ENCODE data around the gene SLC2A6. TPM values are rescaled to one million over a fixed set of nuclear protein-coding genes. Genes with fewer than 3 reads are reported as not detected.

Gene SLC2A6
- total and polyA plus RNA-seq, 4 donors = 5.7 to 26.3 (median 20.3) TPM

GRCh38 chr9:133516256-133516960 is 37.5 kb upstream of the SLC2A6 start:
- 79% methylated on average over 8 of the region's 11 CpGs for WGBS (ENCODE audit: insufficient coverage)
- Histone ChIP-seq H3K9me3 (ENCODE audit: control insufficient read depth, insufficient read depth, low read length) (no peaks in the 10 kb centered on the region), H3K4me3 (ENCODE audit: low read depth, low read length) (no peak overlapping the region), H3K36me3 (ENCODE audit: control insufficient read depth, insufficient read depth, low read length) (no peaks in the 10 kb centered on the region), H3K27me3 (ENCODE audit: control insufficient read depth, insufficient read depth, low read length) (no peaks in the 10 kb centered on the region), H3K27ac (ENCODE audit: low read depth, low read length) (no peak overlapping the region), H3K4me1 (ENCODE audit: control insufficient read depth, insufficient read depth, low read length) (peaks cover 30% of the 10 kb centered on the region)
- DNase-seq (ENCODE audit: low read depth in 4 of 6, low spot score in 6 of 6) = no peak

- no peak for DNase-seq (ENCODE audit: low read depth in 4 of 6, low spot score in 6 of 6)
- no peak overlapping the region for H3K4me3 ChIP-seq (ENCODE audit: low read depth, low read length)
- no peaks in the 10 kb centered on the region for H3K9me3 ChIP-seq (ENCODE audit: control insufficient read depth, insufficient read depth, low read length)
- H3K27me3 ChIP-seq (ENCODE audit: control insufficient read depth, insufficient read depth, low read length) = no peaks in the 10 kb centered on the region
- 83% methylated on average over 17 of the region's 17 CpGs for WGBS (ENCODE audit: insufficient coverage)
- no peak overlapping the region for H3K27ac ChIP-seq (ENCODE audit: low read depth, low read length)
- H3K4me1 ChIP-seq (ENCODE audit: control insufficient read depth, insufficient read depth, low read length) = peaks cover 37% of the 10 kb centered on the region
- no peaks in the 10 kb centered on the region for H3K36me3 ChIP-seq (ENCODE audit: control insufficient read depth, insufficient read depth, low read length)
Measured at GRCh38 chr9:133515615-133516255, 36.8 kb upstream of the SLC2A6 start.

- WGBS (ENCODE audit: insufficient coverage) = 91% methylated on average over 10 of the region's 10 CpGs
- no peaks in the 10 kb centered on the region for H3K36me3 ChIP-seq (ENCODE audit: control insufficient read depth, insufficient read depth, low read length)
- H3K4me1 ChIP-seq (ENCODE audit: control insufficient read depth, insufficient read depth, low read length) = peaks cover 42% of the 10 kb centered on the region
- no peak overlapping the region for H3K4me3 ChIP-seq (ENCODE audit: low read depth, low read length)
- H3K27me3 ChIP-seq (ENCODE audit: control insufficient read depth, insufficient read depth, low read length) = no peaks in the 10 kb centered on the region
- H3K27ac ChIP-seq (ENCODE audit: low read depth, low read length) = no peak overlapping the region
- DNase-seq (ENCODE audit: low read depth in 4 of 6, low spot score in 6 of 6) = no peak
- no peaks in the 10 kb centered on the region for H3K9me3 ChIP-seq (ENCODE audit: control insufficient read depth, insufficient read depth, low read length)
Measured at GRCh38 chr9:133515240-133515610, 36.3 kb upstream of the SLC2A6 start.

GRCh38 chr9:133514460-133515239 is 35.8 kb upstream of the SLC2A6 start:
- peak in 2 of 6 donors; percentile 72 to 88 for DNase-seq (ENCODE audit: low read depth in 4 of 6, low spot score in 6 of 6)
- Histone ChIP-seq H3K4me3 (ENCODE audit: low read depth, low read length) (no peak overlapping the region), H3K27ac (ENCODE audit: low read depth, low read length) (no peak overlapping the region), H3K4me1 (ENCODE audit: control insufficient read depth, insufficient read depth, low read length) (peaks cover 48% of the 10 kb centered on the region), H3K27me3 (ENCODE audit: control insufficient read depth, insufficient read depth, low read length) (no peaks in the 10 kb centered on the region), H3K9me3 (ENCODE audit: control insufficient read depth, insufficient read depth, low read length) (no peaks in the 10 kb centered on the region), H3K36me3 (ENCODE audit: control insufficient read depth, insufficient read depth, low read length) (no peaks in the 10 kb centered on the region)
- WGBS (ENCODE audit: insufficient coverage) = 40% methylated on average over 14 of the region's 14 CpGs

GRCh38 chr9:133513214-133514100 is 34.6 kb upstream of the SLC2A6 start:
- Histone ChIP-seq H3K9me3 (ENCODE audit: control insufficient read depth, insufficient read depth, low read length) (no peaks in the 10 kb centered on the region), H3K4me3 (ENCODE audit: low read depth, low read length) (no peak overlapping the region), H3K27ac (ENCODE audit: low read depth, low read length) (no peak overlapping the region), H3K27me3 (ENCODE audit: control insufficient read depth, insufficient read depth, low read length) (no peaks in the 10 kb centered on the region), H3K36me3 (ENCODE audit: control insufficient read depth, insufficient read depth, low read length) (no peaks in the 10 kb centered on the region), H3K4me1 (ENCODE audit: control insufficient read depth, insufficient read depth, low read length) (peaks cover 57% of the 10 kb centered on the region)
- WGBS (ENCODE audit: insufficient coverage) = 52% methylated on average over 18 of the region's 28 CpGs
- DNase-seq (ENCODE audit: low read depth in 4 of 6, low spot score in 6 of 6) = peak in 2 of 6 donors; percentile 56 to 82

- WGBS (ENCODE audit: insufficient coverage) = 83% methylated on average over 19 of the region's 19 CpGs
- no peak overlapping the region for H3K4me3 ChIP-seq (ENCODE audit: low read depth, low read length)
- H3K9me3 ChIP-seq (ENCODE audit: control insufficient read depth, insufficient read depth, low read length) = no peaks in the 10 kb centered on the region
- peaks cover 57% of the 10 kb centered on the region for H3K4me1 ChIP-seq (ENCODE audit: control insufficient read depth, insufficient read depth, low read length)
- no peaks in the 10 kb centered on the region for H3K27me3 ChIP-seq (ENCODE audit: control insufficient read depth, insufficient read depth, low read length)
- H3K36me3 ChIP-seq (ENCODE audit: control insufficient read depth, insufficient read depth, low read length) = no peaks in the 10 kb centered on the region
- H3K27ac ChIP-seq (ENCODE audit: low read depth, low read length) = no peak overlapping the region
- DNase-seq (ENCODE audit: low read depth in 4 of 6, low spot score in 6 of 6) = no peak
Measured at GRCh38 chr9:133512253-133513213, 33.6 kb upstream of the SLC2A6 start.

GRCh38 chr9:133511607-133512006 is 32.7 kb upstream of the SLC2A6 start:
- H3K4me1 ChIP-seq (ENCODE audit: control insufficient read depth, insufficient read depth, low read length) = peaks cover 57% of the 10 kb centered on the region
- no peaks in the 10 kb centered on the region for H3K9me3 ChIP-seq (ENCODE audit: control insufficient read depth, insufficient read depth, low read length)
- DNase-seq (ENCODE audit: low read depth in 4 of 6, low spot score in 6 of 6) = no peak
- no peaks in the 10 kb centered on the region for H3K27me3 ChIP-seq (ENCODE audit: control insufficient read depth, insufficient read depth, low read length)
- H3K27ac ChIP-seq (ENCODE audit: low read depth, low read length) = no peak overlapping the region
- 89% methylated on average over 10 of the region's 10 CpGs for WGBS (ENCODE audit: insufficient coverage)
- no peak overlapping the region for H3K4me3 ChIP-seq (ENCODE audit: low read depth, low read length)
- H3K36me3 ChIP-seq (ENCODE audit: control insufficient read depth, insufficient read depth, low read length) = no peaks in the 10 kb centered on the region

GRCh38 chr9:133510926-133511505 is 32.1 kb upstream of the SLC2A6 start:
- Histone ChIP-seq H3K36me3 (ENCODE audit: control insufficient read depth, insufficient read depth, low read length) (no peaks in the 10 kb centered on the region), H3K4me1 (ENCODE audit: control insufficient read depth, insufficient read depth, low read length) (peaks cover 57% of the 10 kb centered on the region), H3K27ac (ENCODE audit: low read depth, low read length) (no peak overlapping the region), H3K4me3 (ENCODE audit: low read depth, low read length) (no peak overlapping the region), H3K9me3 (ENCODE audit: control insufficient read depth, insufficient read depth, low read length) (no peaks in the 10 kb centered on the region), H3K27me3 (ENCODE audit: control insufficient read depth, insufficient read depth, low read length) (no peaks in the 10 kb centered on the region)
- DNase-seq (ENCODE audit: low read depth in 4 of 6, low spot score in 6 of 6) = no peak
- WGBS (ENCODE audit: insufficient coverage) = 62% methylated on average over 27 of the region's 27 CpGs
